OCI-LY1 (cell line): ENCODE data around the gene RNPEPL1.

Experiments used
- EZH2 ChIP-seq: fragments of 200-600 bp; sonication (generic), shearing (Covaris generic); IDR thresholded peaks from 2 replicates; pipeline ENCODE4 v1.8.0; 2017; ENCODE audit warnings: borderline replicate concordance, mixed run types, mild to moderate bottlenecking, antibody characterized with exemption, low read length, moderate library complexity, mixed read lengths
- TF ChIP-seq, protein P1 (sequence below): fragments of 200-600 bp; sonication (generic), shearing (Covaris generic); IDR thresholded peaks from 2 replicates; pipeline ENCODE4 v1.5.1; 2017; ENCODE audit warnings: mild to moderate bottlenecking, antibody characterized with exemption, low read length, moderate library complexity, mixed read lengths

DNA sequence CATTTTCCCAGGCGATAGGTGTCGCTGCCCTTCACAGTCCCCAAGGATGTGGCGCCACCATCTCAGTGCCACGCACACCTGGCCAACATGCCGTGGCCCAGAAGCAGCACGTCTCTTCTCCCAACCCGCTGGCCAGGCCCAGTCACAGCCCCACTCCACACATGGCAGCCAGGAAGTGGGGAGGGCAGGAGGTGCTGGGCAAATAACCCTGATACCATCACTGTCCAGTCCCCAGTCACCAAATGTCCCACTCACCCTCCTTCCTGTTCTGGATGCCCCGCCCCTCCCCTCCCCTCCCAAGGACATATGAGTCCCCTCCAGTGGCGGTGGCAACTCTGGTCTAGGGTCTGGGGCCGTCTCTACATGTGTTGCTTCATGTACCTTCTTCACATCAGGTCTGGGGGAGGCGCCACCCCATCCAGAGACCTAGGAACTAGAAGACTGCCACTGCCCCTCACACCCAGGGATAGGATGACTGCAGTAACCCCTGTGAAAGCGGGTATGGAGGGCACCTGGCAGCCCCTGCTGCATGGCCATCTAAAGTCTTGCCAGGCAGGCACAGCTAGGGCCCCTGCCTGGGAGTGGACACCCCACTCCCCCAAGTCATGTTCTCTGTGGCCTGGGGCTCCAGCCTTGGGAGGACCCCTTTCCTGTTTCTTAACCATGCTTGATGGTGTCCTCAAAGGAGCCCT is 10.9 kb downstream of the RNPEPL1 start:
- TF ChIP-seq, protein P1, sequence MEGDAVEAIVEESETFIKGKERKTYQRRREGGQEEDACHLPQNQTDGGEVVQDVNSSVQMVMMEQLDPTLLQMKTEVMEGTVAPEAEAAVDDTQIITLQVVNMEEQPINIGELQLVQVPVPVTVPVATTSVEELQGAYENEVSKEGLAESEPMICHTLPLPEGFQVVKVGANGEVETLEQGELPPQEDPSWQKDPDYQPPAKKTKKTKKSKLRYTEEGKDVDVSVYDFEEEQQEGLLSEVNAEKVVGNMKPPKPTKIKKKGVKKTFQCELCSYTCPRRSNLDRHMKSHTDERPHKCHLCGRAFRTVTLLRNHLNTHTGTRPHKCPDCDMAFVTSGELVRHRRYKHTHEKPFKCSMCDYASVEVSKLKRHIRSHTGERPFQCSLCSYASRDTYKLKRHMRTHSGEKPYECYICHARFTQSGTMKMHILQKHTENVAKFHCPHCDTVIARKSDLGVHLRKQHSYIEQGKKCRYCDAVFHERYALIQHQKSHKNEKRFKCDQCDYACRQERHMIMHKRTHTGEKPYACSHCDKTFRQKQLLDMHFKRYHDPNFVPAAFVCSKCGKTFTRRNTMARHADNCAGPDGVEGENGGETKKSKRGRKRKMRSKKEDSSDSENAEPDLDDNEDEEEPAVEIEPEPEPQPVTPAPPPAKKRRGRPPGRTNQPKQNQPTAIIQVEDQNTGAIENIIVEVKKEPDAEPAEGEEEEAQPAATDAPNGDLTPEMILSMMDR: no peak
- no peak for TF ChIP-seq EZH2
